GM20431 (cell line): ENCODE measurements around the gene NCAPH2.

Experiments used
- in situ Hi-C: fragments of 300-500 bp; cut with MseI, MboI; formaldehyde crosslinking; loops from one replicate; pipeline ENCODE4 v1.15.0; 2020; ENCODE audit warnings: low sequenced_read_pairs; ENCODE audit not compliant: unreplicated experiment

Gene NCAPH2

DNA sequence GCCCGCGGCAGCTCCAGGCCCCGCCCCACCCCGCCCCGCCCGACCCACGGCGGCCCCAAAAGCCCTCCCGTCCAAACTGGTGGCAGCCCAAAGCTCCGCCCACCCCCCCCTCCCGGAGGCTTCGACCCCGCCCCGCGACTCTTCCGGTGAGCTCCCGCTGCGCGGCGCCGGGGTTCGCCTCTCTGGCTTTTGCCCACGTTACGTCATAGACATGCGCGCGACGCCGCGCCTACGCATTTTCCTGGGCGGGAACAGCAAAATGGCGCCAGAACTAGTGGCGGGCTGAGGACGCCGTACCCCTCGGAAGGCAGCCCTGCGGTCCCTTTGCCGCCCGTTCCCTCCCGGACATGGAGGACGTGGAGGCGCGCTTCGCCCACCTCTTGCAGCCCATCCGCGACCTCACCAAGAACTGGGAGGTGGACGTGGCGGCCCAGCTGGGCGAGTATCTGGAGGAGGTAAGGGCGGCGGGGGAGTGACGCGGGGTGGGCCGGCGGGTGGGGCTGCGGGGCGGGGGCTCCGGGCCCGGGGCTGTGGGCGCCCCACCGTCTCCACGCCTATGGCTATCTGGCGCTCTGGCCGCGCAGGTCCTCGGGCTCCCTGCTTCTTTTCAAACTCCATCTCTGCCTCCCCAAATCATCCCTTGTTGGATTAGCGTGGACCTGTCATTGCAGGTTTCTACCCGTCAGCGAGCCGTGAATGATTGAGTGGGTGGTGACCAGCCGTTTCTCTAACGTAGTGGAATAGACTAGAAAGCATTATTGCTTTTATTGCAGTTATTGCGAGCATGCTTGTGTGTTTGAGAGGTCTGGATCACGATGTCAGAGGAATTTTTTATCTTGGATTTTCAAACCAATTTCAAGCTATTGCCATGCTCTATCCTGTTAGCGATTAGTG lies at the start of gene NCAPH2:
NCAPH2 (plus strand) TSS at position 234 of the 894 bp plus-strand sequence; CDS start at position 348, 114 bp downstream.
- in situ Hi-C loops = no loop called here

- in situ Hi-C loops = no loop called here
Measured at GRCh38 chr22:50459016-50459415, 49.0 kb upstream of the NCAPH2 start.

- in situ Hi-C loops = no loop called here
Measured at GRCh38 chr22:50459496-50460140, 48.4 kb upstream of the NCAPH2 start.

DNA sequence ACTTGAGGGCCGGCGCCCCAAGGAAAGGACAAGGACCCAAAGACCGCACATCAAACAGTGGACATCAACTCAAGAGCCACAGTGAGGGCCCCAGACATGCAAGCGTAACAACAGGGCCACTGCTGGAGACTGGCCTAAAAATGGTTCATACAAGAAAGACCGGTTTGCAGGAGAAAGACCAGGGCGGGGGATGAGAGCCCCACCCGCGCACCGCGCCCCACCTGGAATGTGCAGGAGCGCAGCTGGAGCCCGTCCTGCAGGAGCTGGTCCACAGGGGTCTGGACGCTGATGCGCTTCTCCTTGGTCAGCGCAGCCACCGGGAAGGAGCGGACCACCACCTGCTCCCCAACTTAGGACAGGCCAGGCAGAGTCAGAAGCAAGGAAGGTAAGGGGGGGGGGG lies 47.1 kb upstream of the NCAPH2 start:
- in situ Hi-C loops = no loop called here

DNA sequence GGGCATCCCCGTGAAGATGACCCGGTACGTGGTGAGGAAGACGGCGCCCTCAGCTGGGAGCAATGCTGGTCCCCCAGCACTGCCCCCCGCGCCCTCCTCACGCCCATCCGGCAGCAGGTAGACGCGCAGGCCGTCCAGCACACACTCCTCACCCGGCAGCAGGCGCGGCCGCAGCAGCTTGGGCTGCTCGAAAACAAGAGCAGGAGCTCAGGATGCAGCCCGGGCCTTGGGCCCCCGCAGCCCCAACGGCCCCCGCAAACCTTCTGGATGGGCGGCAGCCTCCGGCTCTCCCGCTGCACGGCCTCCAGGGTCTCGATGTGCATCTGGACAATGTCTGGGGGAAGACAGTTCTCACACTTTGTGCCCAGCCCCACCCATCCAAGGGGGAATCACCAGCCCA lies 46.5 kb upstream of the NCAPH2 start:
- in situ Hi-C loops = no loop called here

DNA sequence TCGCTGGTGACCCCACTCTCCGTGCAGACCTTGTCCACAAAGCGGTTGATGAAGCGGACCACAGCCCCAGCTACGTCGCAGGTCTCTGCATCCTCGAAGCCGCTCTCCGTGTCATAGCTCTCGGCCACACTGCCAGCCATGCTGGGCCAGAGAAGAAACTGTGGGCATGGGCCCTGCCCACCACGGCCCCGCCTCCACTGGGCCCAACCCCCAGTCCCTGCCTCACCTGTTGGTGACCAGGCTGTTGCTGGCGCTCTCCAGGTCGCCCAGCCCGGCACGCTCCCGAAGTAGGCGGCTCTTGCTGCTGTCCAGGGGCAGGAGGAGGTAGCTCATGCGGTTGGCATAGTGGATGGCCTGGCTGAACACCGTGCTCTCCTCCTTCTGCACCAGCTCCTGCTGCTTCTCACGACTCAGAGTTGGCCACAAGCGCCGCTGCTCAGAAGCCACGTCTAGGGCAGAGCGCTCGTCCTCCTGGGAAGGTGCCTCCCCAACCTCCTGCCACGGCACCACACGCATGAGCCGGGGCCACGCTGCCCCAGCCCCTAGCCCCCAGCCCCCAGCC lies 46.0 kb upstream of the NCAPH2 start:
- in situ Hi-C loops = no loop called here

- in situ Hi-C loops = no loop called here
Measured at GRCh38 chr22:50463188-50463900, 44.7 kb upstream of the NCAPH2 start.

- in situ Hi-C loops = no loop called here
Measured at GRCh38 chr22:50464451-50464850, 43.6 kb upstream of the NCAPH2 start.

GRCh38 chr22:50465066-50465930 lies 42.7 kb upstream of the NCAPH2 start:
- in situ Hi-C loops = no loop called here

GRCh38 chr22:50467341-50467740 lies 40.7 kb upstream of the NCAPH2 start:
- in situ Hi-C loops = no loop called here

- in situ Hi-C loops = no loop called here
Measured at GRCh38 chr22:50467773-50468440, 40.1 kb upstream of the NCAPH2 start.

- in situ Hi-C loops = no loop called here
Measured at GRCh38 chr22:50468626-50469025, 39.4 kb upstream of the NCAPH2 start.

DNA sequence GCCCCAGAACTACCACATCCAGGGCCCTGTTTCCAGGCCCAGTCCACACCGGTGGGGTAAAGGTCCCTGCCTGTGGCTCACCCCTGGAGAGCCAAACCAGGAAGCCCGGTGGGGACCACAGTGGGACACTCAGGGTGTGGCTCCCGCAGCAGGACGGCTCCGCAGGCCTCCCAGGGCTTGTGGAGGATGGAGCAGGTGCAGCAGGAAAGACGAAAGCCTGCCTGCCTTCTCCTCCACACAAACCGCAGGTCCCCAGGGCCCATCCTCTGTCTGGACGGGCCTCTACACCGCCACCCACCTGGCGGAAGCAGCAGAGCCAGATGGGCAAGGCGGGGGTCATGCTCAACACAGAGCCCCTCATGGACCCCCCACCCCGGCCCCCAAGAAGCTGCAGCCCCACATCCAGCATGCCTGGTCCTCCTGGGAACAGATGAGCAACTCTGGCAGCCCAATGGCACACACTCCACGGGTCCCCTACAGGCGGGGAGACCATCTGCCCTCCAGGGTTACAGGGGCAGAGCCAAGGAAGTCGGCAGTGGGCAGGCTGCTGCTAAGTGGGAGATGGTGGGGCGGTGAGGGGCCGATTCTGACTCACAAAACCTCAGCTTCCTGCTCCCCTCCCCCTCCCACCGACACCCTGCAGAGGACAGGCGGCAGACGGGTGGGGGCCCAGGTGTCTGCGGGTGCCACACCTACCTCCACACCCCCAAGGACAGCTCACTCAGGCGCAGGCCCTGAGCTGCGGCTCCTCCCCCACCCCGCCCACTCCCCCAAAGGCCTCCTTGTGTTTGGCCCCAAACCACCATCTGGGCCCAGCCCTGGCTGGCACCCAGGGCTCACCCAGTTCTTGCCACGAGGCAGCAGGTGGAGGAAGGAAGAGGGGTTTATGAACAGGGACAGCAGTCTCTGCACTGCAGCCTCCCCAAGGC lies 38.4 kb upstream of the NCAPH2 start:
- in situ Hi-C loops = no loop called here

GRCh38 chr22:50470491-50470890 lies 37.5 kb upstream of the NCAPH2 start:
- in situ Hi-C loops = no loop called here

DNA sequence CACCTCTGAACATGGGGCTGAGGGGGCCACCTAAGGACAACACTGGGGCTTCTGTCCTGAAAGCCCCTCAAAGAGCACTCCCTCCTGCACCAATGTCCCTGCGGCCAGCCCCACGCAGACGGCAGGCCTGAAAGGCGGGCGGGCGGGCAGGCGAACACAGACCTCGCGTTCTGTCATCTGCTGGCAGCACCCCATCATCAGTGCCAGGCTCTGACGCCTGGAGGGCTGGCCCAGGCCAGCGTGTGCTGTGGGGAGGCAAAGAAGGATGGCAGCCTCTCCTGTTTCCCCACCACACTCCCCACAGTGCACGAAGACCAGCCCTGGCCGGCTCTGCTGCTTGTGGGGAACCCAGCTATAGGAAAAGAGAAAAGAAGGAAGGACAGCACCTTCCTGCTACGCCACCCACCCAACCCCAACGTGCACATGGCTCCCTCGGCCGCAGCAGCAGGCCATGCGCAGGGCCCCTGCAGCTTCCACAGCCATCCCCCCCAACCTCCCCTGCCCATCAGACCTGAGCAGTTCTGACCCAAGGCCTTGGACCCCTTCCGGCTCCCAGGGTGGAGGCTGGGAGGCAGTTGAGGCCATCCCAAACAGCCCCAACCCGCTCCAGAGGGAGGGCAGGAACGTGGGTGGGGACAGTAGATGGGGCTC lies 36.7 kb upstream of the NCAPH2 start:
- in situ Hi-C loops = no loop called here

GRCh38 chr22:50471962-50472361 lies 36.1 kb upstream of the NCAPH2 start:
- in situ Hi-C loops = no loop called here

DNA sequence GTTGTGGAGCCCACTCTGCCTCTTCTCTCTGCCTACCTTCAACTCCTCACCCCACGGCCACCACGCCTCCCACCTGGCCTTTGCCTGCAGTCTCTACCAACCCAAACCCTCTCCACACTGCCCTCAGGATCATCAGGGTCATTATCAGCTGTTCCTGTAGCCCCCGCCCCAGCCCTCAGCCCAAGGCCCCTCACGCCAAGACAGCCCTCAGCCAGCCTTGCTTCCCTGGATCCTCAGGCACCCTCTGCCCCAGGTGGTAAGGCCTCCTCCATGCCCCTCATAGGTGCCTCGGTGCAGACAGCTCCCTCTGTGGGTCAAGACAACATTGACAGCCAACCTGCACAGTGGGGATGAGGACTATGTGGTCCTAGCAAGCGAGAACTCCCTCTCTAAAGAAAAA lies 34.9 kb upstream of the NCAPH2 start:
- in situ Hi-C loops = no loop called here
